OCI-LY3 (cell line): ENCODE results near the gene MMP7.

Experiments used
- H2AFZ ChIP-seq: fragments of 200-600, 300-600 bp; shearing (Covaris generic); 2 replicates; pipeline ENCODE4 v1.6.0; 2014; ENCODE audit warnings: antibody characterized with exemption, low read depth, low read length
- H3K27ac ChIP-seq: fragments of 200-600, 300-600 bp; sonication (generic); 2 replicates; pipeline ENCODE4 v1.5.1; 2014; ENCODE audit warnings: mild to moderate bottlenecking, low read length, moderate library complexity, mixed read lengths
- H3K27me3 ChIP-seq: fragments of 200-600, 300-600 bp; sonication (generic); 2 replicates; pipeline ENCODE4 v1.6.1; 2014; ENCODE audit warnings: low read depth, low read length, mixed read lengths
- H3K36me3 ChIP-seq: fragments of 200-600, 300-600 bp; sonication (generic); replicated peaks from 2 replicates; pipeline ENCODE3; 2014; ENCODE audit warnings: low read depth, low read length, mixed read lengths
- H3K4me1 ChIP-seq: fragments of 300-600, 200-600 bp; sonication (generic); 2 replicates; pipeline ENCODE4 v1.6.1; 2014; ENCODE audit warnings: low read length, mixed read lengths
- H3K4me2 ChIP-seq: fragments of 200-600, 300-600 bp; sonication (generic); 2 replicates; pipeline ENCODE4 v1.6.1; 2014; ENCODE audit warnings: low read length, mixed read lengths
- H3K4me3 ChIP-seq: fragments of 300-600, 200-600 bp; sonication (generic); 2 replicates; pipeline ENCODE4 v1.5.1; 2014; ENCODE audit warnings: antibody characterized with exemption, mild to moderate bottlenecking, low read length, moderate library complexity
- H3K79me2 ChIP-seq: fragments of 300-600, 200-600 bp; shearing (Covaris generic); 2 replicates; pipeline ENCODE4 v1.6.1; 2014; ENCODE audit warnings: mild to moderate bottlenecking, low read length, mixed read lengths
- H3K9ac ChIP-seq: fragments of 300-600, 200-600 bp; shearing (Covaris generic); 2 replicates; pipeline ENCODE4 v1.6.0; 2014; ENCODE audit warnings: mild to moderate bottlenecking, low read length, moderate library complexity
- H3K9me3 ChIP-seq: fragments of 200-600, 300-600 bp; shearing (Covaris generic); 2 replicates; pipeline ENCODE4 v1.6.1; 2014; ENCODE audit warnings: low read length, mixed read lengths; ENCODE audit not compliant: insufficient read depth
- H4K20me1 ChIP-seq: fragments of 200-600, 300-600 bp; sonication (generic); 2 replicates; pipeline ENCODE4 v1.6.1; 2016; ENCODE audit warnings: low read length, mixed read lengths; ENCODE audit not compliant: insufficient read depth
- EZH2phosphoT487 ChIP-seq: fragments of 200-600 bp; shearing (Covaris generic); IDR thresholded peaks from 2 replicates; pipeline ENCODE4 v1.6.1; 2018; ENCODE audit warnings: antibody characterized with exemption, mixed run types, low read depth
- TF ChIP-seq, protein P1 (sequence below): fragments of 200-600, 300-600 bp; sonication (generic); IDR thresholded peaks from 2 replicates; pipeline ENCODE4 v1.5.1; 2014; ENCODE audit warnings: antibody characterized with exemption, low read length, low read depth

MMP7 gene, protein sequence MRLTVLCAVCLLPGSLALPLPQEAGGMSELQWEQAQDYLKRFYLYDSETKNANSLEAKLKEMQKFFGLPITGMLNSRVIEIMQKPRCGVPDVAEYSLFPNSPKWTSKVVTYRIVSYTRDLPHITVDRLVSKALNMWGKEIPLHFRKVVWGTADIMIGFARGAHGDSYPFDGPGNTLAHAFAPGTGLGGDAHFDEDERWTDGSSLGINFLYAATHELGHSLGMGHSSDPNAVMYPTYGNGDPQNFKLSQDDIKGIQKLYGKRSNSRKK

DNA sequence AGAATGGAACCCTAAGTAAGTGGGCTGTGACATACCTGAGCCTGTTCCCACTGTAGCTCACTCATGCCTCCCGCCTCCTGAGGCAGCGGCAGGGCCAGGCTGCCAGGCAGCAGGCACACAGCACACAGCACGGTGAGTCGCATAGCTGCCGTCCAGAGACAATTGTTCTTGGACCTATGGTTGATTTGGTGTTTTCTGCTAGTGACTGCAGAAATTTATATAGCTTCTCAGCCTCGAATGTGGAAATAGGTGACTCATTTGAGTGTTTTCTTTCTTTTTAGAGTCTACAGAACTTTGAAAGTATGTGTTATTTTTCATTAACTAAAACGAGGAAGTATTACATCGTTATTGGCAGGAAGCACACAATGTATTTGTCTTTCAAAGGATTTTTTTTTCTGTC lies at the start of gene MMP7:
TSS of gene MMP7 (minus strand) at position 190 of the 400 bp plus-strand sequence. CDS start at position 143, 47 bp downstream.
- Histone ChIP-seq H3K4me2 (peak within 1 kb of the TSS; percentile 43), H2AFZ (no peak within 1 kb of the TSS; the same call in 1 of the 2 replicates), H3K27ac (no peak within 1 kb of the TSS; the same call in 1 of the 2 replicates)

DNA sequence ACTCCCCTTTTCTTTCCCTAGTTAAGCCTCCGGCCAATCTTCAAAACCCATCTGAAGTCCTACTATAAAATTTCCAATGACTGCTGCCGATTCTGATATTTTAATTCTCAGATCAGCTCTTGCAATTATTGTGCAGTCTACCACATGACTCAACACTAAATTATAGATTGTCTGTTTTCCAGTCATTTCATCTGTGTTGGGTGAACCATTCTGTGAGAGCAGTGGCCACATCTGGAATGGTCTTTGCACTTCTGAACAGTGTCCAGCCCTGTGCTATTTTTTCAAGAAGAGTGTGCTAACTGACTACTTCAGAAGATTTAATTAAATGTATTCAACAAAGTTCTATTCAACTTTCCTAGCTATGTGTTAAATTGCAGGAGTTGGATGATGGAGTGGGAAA lies 47.2 kb upstream of the MMP7 start:
- Histone ChIP-seq H3K4me1 (peaks cover 38% of the 10 kb centered on the region), H3K4me3 (no peak overlapping the region), H3K27ac (no peak overlapping the region), H3K36me3 (no peaks in the 10 kb centered on the region), H3K9ac (no peak overlapping the region), H3K27me3 (peaks cover 3% of the 10 kb centered on the region; the same call in 1 of the 2 replicates), H3K79me2 (no peaks in the 10 kb centered on the region), H3K4me2 (peak overlapping the region; percentile 38), H2AFZ (no peak overlapping the region), H3K9me3 (no peaks in the 10 kb centered on the region), H4K20me1 (no peaks in the 10 kb centered on the region)
- TF ChIP-seq, protein P1, sequence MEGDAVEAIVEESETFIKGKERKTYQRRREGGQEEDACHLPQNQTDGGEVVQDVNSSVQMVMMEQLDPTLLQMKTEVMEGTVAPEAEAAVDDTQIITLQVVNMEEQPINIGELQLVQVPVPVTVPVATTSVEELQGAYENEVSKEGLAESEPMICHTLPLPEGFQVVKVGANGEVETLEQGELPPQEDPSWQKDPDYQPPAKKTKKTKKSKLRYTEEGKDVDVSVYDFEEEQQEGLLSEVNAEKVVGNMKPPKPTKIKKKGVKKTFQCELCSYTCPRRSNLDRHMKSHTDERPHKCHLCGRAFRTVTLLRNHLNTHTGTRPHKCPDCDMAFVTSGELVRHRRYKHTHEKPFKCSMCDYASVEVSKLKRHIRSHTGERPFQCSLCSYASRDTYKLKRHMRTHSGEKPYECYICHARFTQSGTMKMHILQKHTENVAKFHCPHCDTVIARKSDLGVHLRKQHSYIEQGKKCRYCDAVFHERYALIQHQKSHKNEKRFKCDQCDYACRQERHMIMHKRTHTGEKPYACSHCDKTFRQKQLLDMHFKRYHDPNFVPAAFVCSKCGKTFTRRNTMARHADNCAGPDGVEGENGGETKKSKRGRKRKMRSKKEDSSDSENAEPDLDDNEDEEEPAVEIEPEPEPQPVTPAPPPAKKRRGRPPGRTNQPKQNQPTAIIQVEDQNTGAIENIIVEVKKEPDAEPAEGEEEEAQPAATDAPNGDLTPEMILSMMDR: no peak
- no peak for TF ChIP-seq EZH2phosphoT487

More for the DNA sequence above, at the start of gene MMP7:
- H3K36me3 ChIP-seq: no peaks in the 10 kb centered on the region
- TF ChIP-seq, protein P1: no peak
- peaks cover 21% of the 10 kb centered on the region for H3K4me1 ChIP-seq
- no peak within 1 kb of the TSS for H3K9ac ChIP-seq
- no peaks in the 10 kb centered on the region for H3K79me2 ChIP-seq
- peak within 1 kb of the TSS; percentile 47 for H3K4me3 ChIP-seq
- H3K9me3 ChIP-seq: no peaks in the 10 kb centered on the region
- no peaks in the 10 kb centered on the region for H4K20me1 ChIP-seq
- no peaks in the 10 kb centered on the region for H3K27me3 ChIP-seq

DNA sequence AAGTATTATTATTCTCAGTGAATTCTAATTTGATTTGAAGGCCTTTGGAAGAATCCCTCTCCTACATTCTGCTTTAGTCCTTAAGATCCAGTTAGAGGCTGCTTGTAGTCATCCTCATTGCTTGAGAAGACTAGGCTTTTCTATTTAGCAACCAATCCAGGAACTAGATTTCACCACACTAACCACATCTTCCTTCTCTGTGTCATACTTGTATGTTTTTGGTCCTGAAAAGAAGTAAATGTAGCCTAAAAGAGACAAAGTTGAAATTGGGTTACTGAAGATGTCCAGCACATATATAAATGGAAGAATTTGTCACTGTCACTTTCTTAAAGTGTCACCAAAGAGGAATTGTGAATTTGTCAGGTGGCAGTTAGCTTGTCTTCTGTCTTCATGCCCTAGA lies 46.6 kb upstream of the MMP7 start:
- H3K4me1 ChIP-seq: peaks cover 40% of the 10 kb centered on the region
- no peak overlapping the region for H3K4me3 ChIP-seq
- TF ChIP-seq EZH2phosphoT487: no peak
- TF ChIP-seq, protein P1: no peak
- H3K9ac ChIP-seq: no peak overlapping the region
- no peaks in the 10 kb centered on the region for H3K9me3 ChIP-seq
- no peaks in the 10 kb centered on the region for H3K36me3 ChIP-seq
- no peak overlapping the region for H2AFZ ChIP-seq
- no peak overlapping the region for H3K27ac ChIP-seq
- H3K79me2 ChIP-seq: no peaks in the 10 kb centered on the region
- H3K27me3 ChIP-seq: peaks cover 3% of the 10 kb centered on the region; the same call in 1 of the 2 replicates
- H4K20me1 ChIP-seq: no peaks in the 10 kb centered on the region
- peak overlapping the region; percentile 38 for H3K4me2 ChIP-seq

DNA sequence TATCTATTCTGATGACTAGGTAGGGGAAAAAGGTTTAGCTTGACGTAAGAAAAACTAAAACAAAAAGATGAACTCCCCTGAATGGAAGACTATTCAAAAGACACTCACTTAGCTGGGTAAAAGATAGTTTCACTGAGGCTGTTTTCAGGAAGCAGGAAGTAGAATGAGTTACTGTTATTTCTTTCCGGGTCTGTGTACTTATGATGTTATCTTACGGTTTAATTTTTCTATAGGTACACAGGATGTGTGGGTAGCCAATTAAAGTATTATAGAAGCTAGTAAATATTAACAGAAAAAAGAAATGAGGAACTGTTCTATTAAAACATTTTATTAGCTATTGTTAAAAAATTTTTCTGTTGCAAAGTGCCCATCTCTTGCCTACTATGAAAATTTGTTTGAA lies 45.8 kb upstream of the MMP7 start:
- Histone ChIP-seq H3K4me1 (peaks cover 37% of the 10 kb centered on the region), H3K4me3 (no peak overlapping the region)

More for the DNA sequence above, 45.8 kb upstream of the MMP7 start:
- Histone ChIP-seq H4K20me1 (no peaks in the 10 kb centered on the region), H3K4me2 (no peak overlapping the region), H3K36me3 (no peaks in the 10 kb centered on the region), H3K79me2 (no peaks in the 10 kb centered on the region), H3K27ac (no peak overlapping the region), H3K9me3 (no peaks in the 10 kb centered on the region), H2AFZ (no peak overlapping the region), H3K9ac (no peak overlapping the region), H3K27me3 (peaks cover 3% of the 10 kb centered on the region; the same call in 1 of the 2 replicates)
- TF ChIP-seq, protein P1: no peak
- TF ChIP-seq EZH2phosphoT487: no peak
